HG03469 (cell line): Measurements from ENCODE around the gene HS6ST2.

ENCODE experiments used
- ATAC-seq: cut with Tn5 transposase; IDR thresholded peaks from one replicate; pipeline ENCODE4 v1.9.1; 2021; ENCODE audit warnings: mild to moderate bottlenecking, moderate library complexity, moderate number of reproducible peaks; ENCODE audit not compliant: unreplicated experiment

HS6ST2 gene

GRCh38 chrX:132853040-132853439, 105.4 kb downstream of the HS6ST2 start:
- ATAC-seq: no peak

- no peak for ATAC-seq
These were observed 110.0 kb downstream of the HS6ST2 start for GRCh38 chrX:132848296-132848970.

DNA sequence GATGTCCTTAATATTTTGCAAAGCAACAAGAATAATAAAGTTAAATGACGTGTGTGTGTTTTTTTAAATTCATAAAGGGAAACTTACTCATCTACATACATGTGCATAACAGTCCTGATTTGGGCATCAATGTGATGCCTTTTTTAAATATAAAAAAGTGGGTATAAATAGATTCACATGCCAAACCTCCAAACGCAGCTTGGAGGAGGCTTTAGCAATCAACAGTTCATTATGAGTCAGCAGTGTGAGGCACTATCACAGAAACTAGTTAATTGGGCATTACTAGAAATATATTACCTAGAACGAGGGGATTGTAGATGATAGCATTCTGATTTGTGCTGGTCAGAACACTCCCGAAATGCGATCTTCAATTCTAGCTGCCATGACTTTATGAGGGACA, 115.1 kb downstream of the HS6ST2 start:
- ATAC-seq: no peak

DNA sequence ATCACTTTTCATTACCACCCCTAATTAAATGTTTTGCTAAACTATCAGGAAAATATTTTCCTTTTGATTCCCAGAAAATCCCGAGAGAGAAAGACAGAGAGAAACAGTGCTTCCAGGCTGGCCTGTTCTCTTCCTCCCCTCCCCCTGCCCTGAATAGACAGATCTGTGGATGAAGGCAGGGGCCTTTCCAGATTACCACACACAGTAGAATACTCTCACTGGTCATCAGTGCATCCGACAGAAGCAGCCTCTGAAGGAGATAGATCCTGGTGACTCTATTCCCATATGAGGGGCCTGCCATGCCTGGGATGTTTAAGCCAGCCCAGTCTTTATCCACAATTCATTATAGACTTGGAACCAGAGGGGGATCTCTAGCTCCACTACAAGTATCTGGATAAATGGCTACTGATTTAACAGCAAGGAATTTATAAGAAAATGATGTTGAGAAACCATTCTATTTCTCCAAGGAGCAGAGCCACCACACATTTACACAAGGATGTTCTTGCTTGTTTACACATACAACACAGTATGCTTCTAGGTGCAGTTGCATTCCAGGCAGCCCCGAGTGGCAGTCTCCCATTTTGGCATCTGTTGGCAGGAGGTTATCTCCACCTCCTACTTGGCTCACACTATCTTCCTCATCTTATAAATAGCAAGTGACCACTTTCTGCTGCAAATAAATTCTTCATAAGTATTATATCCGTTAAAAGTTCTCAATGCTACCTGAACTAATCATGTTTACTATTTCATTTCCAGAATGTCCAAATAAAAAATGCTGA, 115.8 kb downstream of the HS6ST2 start:
- no peak for ATAC-seq

DNA sequence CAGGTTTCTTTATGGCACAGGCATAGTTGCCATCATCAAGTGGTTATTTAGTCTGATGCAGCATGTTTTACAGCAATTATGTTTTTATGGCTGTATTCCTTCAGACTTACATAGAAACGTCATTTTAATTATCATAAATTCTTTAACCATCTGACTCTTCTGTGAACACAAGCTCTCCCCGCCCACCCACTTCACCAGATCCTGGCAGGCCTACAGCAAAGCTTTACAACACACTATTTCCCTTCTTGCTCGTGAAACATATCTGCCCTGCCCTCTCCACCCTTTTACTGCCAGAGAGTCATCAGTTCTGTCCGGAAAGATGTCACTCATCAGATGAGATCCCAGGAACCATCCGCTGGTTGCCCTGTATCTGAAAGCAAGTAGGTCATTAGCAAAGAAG, 120.5 kb downstream of the HS6ST2 start:
- ATAC-seq: no peak

- ATAC-seq: no peak
These were observed 121.3 kb downstream of the HS6ST2 start for GRCh38 chrX:132837126-132837525.

- ATAC-seq: no peak
These were observed 122.0 kb downstream of the HS6ST2 start for GRCh38 chrX:132836471-132836870.

DNA sequence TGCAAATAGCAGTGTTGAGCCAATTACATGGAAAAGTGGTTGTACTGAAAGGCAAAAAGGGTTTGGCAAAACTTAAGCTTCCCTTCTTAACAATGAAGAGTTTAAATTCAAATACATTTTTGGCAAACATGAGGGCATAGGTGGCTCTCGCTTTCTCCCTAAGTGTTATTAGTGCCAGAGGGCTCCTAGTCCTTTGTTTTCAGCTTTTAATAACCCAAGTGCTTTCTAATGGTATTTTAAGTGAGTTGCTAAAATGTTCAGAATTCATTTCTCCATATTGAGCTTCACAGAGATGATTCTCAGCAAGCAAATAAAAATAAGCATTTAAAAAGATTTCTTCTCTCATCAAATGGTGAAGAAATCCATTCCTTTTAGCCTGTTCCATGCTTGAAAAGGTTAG, 123.7 kb downstream of the HS6ST2 start:
- no peak for ATAC-seq

DNA sequence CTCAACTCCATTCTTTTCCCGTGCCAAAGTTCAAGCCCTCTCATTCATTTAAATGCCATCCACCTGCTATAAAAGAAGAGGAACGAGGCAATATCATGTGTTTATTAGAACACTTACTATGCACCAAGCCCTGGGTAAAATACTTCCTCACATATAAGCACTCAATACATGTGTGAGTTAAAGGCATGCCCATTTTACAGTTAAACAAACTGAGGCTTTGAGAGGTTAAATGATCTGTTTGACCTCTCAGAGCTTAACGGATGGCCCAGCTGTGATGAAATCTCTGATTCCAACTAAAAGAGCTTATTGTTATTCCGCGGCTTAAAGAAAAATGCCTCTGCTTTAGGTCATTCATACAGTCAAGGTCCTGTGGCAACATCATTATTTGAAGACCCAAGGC, 124.3 kb downstream of the HS6ST2 start:
- ATAC-seq: no peak

- ATAC-seq: no peak
These were observed 125.1 kb downstream of the HS6ST2 start for GRCh38 chrX:132833373-132833772.

- ATAC-seq: no peak
These were observed 127.0 kb downstream of the HS6ST2 start for GRCh38 chrX:132831336-132831973.

DNA sequence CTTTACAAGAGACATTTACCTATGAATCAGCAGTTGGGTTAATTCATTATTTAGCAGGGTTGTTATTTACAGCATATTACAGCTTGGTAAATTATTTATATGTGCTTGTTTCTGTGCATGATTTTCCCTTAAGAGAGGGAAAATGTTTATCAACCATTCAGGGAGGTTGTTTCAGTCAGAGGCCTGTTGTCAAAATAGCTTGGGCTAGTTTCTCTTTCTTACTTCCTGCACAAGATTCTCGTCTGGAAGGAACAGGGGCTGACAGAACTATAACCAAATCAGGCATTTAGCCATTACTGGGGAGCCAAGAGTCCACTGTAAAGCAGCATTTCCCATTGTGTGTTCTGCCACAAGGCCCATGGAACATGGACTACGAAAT, 135.8 kb downstream of the HS6ST2 start:
- ATAC-seq: no peak

GRCh38 chrX:132821974-132822633, 136.3 kb downstream of the HS6ST2 start:
- ATAC-seq: no peak

GRCh38 chrX:132820675-132821074, 137.8 kb downstream of the HS6ST2 start:
- ATAC-seq: no peak

GRCh38 chrX:132819711-132820264, 138.6 kb downstream of the HS6ST2 start:
- no peak for ATAC-seq

- no peak for ATAC-seq
These were observed 139.8 kb downstream of the HS6ST2 start for GRCh38 chrX:132818638-132819037.

DNA sequence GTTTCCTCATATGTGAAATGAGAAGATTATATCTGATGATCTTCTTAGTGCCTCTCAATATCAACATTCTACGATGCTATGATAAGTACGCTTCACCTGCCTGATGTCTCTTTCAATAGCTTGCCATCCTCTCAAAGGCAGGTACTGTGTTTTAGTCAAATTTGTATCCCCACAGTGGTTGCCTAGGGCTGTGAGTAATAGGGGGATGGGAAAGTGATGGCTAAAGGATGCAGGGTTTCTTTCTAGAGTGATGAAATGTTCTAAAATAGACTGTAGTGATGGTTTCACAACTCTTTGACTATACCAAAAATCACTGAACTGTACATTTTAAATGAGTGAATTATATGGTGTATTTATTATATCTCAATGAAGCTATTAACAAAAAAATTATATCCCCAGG, 142.8 kb downstream of the HS6ST2 start:
- no peak for ATAC-seq

DNA sequence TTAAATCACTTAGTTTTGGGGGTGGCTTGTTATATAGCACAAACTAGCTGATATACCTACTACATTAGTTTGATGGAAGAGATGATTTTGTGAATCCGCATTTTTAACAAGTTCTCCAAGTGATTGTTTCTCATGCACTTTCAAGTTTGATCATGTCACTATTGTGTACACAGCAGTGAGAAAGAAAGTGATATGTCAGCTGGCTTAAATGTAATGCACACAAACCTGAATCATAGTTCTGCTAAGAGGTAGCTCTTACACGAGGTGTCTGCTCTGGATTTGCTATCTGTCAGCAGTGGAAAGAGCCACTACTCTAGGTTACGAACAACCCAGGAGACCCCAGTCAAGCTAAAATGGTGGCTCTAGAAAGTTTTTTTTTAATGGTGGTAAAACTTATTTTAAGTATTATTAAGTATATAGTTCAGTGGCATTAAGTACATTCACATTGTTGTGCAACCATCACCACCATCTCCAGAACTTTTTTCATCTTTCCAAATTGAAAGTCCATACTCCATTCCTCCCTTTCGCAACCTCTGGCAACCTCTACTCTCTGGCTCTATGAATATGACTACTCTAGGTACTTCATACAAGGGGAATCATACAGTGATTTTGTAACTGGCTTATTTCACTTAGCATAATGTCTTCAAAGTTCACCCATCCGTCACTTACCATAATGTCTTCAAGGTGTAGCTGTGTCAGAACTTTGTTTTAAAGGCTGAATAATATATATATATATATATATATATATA, 147.3 kb downstream of the HS6ST2 start:
- no peak for ATAC-seq

- ATAC-seq: no peak
These were observed 147.9 kb downstream of the HS6ST2 start for GRCh38 chrX:132810488-132810887.

DNA sequence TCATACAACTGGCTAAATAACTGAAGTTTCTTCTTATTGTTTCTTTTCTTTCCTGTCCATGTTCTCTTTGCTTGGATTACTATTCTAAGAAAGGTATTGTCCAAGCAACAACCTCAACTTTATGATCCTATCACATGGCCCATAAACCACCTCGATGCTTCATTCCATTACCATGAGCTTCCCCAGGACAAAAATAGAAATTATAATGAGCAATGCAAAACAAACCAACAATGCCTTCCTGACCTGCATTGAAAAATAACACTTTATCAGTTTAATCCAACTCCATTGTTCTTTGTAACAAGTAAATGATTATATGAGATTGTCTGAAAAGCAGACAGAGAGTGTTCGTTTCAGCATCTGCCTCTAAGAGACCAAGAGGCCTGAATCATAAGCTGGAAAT, 148.8 kb downstream of the HS6ST2 start:
- no peak for ATAC-seq
